GM19238 (cell line): Measurements from ENCODE around the gene MYO1G.
"Not testable (repeated sequence)": the region's sequence is repeated elsewhere in the genome, so short reads cannot be mapped to it uniquely, and the experiment has no call there.

Experiments
- DNase-seq: peaks from one replicate; pipeline ENCODE4 v3.0.0; 2011; ENCODE audit warnings: low spot score; ENCODE audit not compliant: insufficient read length

MYO1G gene

DNA sequence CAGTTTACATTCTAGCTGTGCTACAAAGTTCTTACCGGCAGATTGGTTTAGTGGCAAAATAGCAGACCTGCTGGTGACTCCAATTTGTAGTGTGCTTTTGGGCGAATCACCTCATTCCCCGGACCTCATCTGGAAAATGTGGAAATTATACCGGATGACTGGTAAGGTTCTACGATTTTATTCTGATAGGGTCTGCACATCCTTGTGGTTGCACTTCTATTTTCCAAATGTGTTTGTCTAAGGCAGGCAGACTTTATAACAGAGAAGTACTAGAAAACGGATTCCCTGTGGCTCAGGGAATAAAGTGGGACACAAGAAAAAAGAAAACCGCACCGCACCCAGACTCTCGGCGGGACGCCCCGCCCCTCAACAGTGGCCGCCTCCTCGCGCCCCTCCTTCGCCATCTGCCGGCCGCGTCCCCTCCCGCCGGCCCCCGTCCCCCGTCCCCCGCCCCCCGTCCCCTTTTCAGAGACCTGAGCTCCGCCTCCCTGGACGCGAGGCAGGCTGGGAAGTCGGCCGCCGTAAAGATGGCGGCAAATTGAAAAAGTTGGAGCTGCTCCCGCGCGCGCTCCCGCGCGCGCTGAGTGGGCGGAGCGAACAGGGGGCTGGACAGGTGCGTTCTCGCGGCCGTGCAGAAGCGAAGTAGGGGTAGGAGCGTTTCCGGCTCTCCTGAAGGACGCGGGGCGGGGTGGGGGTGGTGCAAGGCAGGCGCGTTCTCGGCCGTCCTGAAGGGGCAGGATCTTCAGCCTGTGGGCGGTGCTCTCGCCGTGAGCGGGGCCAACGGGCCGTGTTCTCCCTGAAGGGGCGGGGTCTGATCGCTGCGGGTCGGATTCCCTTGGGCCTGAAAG, 20.7 kb upstream of the MYO1G start:
- peak; percentile 77 for DNase-seq

DNA sequence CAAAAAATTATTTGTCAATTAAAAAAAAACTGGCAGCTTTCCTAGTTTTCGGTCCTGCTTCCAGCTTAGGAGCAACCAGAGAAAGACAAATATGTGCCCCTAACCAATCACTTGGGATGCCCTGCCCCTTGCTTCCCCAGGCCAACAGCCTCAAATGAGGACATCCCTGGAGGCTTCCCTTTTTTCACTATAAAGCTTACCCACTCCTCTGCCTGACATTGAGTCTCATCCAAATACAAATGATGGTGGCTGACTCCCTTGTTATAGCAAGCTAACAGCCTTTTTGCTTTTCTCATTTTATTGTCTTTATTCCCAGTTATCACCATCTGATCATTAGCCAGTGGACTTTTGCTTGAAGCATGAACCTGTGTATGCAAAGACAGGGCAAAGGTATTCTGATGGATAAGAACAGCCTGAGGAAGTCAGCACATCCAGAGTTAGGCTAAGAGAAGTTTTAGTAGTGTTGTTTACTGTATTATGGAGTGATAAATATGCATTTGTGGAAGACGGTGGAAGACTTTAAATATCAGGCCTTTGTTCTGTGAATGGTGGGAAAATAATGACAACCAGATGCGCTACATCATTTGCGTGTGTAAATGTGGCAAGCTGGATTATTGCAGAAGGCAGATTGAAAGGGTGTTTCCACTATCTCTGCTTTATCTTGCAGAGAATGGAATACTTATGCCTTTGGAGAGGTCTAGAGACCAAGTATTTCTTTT, 19.5 kb upstream of the MYO1G start:
- no peak for DNase-seq

DNA sequence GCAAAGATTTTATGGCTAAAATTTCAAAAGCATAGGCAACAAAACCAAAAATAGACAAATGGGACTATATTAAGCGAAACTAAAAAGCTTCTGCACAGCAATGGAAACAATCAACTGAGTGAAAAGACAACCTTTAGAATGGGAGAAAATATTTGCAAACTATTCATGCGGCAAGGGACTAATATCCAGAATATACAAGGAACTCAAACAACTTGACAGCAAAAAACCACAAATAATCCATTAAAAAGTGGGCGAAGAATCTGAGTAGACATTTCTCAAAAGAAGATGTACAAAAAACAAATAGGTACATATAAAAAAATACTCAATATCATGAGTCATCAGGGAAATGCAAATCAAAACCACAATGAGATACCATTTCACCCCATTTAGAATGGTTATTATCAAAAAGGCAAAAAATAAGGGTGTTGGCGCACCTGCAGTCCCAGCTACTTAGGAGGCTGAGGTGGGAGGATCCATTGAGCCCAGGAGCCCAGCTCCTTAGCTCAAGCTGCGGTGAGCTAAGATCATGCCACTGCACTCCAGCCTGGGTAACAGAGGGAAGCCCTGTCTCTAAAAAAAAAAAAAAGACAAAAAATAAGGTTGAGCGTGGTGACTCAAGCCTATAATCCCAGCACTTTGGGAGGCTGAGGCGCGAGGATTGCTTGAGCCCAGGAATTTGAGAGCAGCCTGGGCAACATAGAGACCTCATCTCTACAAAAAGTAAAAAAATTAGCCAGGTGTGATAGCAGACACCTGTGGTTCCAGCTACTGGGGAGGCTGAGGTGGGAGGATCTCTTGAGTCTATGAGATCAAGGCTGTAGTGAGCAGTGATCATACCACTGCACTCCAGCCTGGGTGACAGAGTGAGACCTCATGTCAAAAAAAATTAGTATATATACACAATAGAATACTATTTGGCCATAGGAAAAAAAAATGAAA, 17.0 kb upstream of the MYO1G start:
- no peak for DNase-seq

DNA sequence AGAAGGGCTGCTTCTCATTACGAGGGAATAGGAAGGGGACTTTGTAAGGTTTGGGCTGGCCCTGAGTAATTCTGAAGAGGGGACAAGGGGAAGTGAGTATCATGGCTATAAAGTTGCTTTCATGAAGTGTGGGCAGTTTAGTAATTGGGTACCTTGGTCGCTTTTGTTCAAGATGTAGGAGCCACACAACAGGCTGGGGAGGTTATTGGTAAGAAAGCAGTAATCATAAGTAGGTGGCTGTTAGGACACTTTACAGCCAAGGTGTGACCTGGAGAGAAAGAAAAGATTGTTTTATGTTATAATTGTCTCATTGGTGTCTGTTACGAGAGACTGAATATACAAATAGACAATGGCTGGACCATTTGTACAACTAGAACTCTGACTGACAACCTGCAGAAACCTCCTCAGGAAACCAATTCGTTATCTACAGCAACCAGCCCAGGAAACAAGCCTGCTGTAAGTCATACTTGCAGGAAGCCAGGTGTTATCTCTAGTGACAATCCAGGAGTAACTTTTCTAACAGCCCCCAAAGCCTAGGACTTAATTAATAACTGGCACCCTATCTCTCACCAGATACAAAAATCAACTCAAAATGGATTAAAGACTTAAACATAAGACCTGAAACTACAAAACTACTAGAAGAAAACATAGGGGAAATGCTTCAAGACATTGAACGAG, 16.2 kb upstream of the MYO1G start:
- DNase-seq = no peak

DNA sequence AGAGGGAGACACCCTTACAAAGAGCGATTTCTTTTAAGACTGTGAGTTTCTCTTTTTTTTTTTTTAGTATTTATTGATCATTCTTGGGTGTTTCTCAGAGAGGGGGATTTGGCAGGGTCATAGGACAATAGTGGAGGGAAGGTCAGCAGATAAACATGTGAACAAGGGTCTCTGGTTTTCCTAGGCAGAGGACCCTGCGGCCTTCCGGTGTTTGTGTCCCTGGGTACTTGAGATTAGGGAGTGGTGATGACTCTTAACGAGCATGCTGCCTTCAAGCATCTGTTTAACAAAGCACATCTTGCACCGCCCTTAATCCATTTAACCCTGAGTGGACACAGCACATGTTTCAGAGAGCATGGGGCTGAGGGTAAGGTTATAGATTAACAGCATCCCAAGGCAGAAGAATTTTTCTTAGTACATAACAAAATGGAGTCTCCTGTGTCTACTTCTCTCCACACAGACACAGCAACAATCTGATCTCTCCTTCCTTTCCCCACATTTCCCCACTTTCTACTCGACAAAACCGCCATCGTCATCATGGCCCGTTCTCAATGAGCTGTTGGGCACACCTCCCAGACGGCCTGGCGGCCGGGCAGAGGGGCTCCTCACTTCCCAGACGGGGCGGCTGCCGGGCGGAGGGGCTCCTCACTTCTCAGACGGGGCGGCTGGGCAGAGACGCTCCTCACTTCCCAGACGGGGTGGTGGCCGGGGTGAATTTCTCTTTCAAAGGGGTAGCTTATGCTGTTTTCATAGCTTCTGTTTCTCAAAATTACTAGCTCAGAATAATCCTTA, 13.4 kb upstream of the MYO1G start:
- DNase-seq = not testable (repeated sequence)

DNA sequence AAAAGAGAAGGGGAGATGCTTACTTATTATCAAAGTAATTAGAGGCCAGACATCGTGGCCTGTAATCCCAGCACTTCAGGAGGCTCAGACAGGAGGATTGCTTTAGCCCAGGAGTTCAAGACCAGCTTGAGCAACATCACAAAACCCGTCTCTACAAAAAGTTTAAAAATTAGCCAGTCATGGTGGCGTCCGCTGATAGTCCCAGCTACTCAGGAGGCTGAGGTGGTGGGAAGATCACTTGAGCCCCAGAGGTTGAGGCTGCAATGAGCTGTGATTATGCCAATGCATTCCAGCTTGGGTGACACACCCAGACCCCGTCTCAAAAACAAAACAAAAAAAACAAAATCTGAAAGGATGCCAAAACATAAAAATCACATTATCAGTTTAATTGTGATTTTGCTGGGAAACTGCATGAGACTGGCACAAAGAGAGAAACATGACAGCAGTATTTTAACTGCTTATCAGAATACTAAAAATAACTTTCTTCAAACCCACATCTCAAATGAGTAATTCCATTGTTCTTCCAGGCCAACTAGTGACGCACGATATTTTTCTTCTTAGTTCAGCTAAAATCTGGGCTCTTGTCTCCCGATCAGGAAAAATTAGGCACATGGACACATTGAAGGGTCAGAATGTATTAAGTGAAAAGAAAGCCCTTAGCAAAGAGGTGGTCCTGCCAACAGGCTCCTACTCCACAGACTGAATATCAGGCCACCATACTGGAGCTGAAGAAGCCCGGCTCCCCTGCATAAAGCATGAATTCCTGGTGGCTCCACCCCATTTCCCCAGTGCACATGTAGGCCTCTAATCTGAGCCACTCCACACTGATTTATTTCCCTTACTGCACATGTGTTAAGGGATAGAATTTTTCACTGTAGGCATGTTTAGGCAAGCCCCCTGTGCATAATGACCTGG, 11.6 kb upstream of the MYO1G start:
- DNase-seq = no peak

DNA sequence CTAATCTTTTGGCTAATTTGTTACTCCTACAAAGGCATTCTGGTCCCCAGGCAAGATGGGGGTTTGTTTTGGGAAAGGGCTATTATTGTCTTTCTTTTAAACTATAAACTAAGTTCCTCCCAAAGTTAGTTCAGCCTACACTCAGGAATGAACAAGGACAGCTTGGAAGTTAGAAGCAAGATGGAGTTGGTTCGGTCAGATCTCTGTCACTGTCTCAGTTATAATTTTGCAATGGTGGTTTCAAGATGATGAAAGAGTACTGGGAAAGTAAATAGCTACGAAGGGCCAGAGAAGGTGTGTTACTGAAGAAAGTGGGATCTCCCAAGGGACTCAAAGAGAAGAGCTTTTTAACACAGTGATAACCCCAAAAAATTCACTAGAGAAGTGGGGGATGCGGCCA, 10.3 kb upstream of the MYO1G start:
- no peak for DNase-seq

DNA sequence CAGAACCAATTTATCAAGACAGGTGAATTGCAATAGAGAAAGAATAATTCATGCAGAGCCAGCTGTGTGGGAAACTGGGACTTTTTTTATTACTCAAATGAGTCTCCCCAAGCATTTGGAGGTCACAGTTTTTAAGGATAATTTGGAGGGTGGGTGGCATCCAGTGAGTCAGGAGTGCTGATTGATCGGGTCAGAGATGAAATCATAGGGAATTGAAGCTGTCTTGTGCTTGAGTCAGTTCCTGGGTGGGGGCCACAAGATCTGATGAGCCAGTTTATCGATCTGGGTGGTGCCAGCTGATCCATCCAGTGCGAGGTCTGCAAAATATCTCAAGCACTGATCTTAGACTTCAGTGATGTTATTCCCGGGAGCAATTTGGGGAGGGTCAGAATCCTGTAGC, 9.9 kb upstream of the MYO1G start:
- DNase-seq = no peak

DNA sequence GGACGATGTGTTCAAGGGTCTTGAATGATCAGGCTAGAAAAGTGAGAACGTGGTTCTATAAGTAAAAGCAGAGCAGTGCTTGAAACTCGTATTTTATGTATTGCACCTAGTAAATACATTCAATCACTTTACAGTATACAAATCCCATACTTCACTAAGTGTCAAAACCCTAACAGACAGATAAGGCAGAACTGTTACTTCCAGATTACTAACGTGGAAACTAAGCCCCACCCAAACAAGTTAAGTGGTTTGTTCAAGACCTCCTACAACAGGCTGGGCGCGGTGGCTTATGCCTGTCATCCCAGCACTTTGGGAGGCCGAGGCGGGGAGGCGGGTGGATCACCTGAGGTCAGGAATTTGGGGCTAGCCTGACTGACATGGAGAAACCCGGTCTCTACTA, 9.2 kb upstream of the MYO1G start:
- DNase-seq = no peak

DNA sequence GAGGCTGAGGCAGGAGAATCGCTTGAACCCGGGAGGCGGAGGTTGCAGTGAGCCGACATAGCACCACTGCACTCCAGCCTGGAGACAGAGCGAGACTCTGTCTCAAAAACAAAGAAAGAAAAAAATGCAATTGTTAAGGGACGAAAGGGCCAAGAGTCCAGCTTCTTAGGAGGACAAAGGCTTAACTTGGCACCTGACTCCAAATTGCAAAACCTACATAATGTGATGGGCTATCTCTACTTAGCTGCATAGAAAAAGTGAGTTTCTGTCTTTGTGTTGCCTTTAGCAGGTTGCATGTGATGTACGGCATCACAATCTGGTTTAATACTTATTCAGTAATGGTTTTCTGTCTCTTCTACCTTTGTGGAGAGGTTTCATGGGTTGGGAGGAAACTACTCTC, 8.6 kb upstream of the MYO1G start:
- no peak for DNase-seq

DNA sequence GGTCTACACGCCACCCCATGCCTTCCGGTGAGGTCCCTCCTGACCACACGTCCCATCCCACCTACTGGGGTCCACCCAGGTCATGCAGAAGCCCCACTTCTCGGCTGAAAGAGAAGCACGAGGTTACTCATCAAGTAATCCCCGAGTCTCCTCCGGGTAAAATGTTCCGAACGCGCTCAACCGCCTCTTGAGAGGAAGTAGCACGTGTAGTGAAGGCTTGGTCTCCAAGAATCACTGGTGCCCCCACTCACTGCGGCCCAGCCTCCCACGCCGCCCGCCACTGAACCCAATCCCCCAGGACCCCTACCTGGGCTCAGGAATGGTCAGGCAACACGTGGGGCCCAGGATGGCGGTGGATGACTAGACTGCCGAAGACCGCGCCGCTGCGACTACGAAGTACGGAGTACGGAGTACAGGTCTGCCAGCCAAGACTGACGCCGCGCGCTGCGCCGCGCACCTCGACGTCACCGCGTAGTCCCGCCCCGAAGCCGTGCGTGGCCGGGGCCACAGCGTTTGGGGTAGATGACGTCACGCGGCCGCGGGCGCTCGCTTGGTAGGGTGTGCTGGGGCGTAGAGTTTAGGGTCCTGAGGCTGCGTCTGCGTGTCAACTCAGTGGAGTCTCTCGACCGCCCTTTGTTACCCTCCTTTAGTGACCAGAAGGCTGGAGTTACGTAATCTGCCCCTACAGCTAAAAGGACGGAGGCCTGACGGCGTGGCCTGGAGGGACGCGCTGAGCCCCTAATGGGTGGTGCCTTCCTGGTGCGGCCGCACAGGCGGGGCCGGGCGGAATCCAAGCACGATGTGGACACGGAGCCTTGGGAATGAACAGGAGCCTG, 7.6 kb upstream of the MYO1G start:
- DNase-seq = peak; percentile 76

DNA sequence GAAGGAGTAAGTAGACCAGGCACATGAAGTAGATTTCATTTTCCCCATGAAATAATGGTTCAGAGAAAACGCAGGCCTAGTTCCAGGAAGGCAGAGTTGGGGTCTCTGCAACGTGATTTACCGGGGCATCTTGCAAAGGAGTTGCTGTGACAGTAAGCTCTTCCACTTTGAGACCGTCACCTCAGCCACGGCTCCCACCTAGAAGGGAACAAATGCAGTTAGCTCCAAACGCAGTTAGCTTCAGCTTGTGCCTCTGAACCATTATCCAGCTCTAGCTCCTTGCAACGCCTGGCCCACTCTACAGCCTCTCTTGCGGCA, 7.0 kb upstream of the MYO1G start:
- DNase-seq = no peak

DNA sequence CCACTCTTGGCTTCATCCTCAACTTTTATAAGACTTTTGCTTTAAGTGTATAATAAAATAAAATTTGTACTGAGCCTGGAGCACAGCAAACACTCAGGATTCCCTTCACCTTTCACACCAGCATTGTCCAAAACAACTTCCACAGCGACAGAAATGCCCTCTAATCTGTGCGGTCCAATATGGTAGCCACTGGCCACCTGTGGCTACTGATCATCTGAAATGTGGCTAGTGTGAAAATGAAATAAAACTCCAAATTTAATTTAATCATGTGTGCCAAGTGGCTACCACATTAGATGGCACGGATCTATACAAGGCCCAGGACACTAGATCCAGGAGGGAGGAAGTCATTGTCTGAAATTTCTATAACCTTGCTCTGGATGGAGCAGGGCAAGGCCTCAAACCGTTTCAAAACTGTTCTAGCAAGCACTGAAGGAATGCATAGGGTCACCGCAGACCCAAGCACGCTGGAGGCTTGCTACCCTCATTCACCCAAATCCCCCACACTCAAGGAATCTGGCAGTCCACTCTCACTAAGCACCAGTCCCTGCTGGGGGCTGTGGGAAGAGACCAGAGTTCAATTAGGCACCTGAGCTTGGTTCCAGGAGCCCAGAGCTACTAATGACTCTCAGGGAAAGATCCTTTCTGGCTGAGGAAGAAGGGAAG, 6.3 kb upstream of the MYO1G start:
- no peak for DNase-seq

DNA sequence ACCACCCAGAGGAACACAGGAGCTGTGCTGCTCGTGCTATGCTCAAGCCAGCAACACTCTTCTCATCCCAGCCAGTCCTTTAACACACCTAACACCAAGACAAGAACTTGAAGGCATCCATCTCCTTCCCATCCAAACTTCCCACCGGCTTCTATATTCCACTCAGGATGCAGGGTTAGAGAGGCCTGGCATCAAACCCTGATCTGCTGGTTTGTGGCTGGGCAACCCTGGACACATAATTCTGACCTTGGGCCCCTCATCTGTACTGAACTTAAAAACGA, 5.6 kb upstream of the MYO1G start:
- no peak for DNase-seq

DNA sequence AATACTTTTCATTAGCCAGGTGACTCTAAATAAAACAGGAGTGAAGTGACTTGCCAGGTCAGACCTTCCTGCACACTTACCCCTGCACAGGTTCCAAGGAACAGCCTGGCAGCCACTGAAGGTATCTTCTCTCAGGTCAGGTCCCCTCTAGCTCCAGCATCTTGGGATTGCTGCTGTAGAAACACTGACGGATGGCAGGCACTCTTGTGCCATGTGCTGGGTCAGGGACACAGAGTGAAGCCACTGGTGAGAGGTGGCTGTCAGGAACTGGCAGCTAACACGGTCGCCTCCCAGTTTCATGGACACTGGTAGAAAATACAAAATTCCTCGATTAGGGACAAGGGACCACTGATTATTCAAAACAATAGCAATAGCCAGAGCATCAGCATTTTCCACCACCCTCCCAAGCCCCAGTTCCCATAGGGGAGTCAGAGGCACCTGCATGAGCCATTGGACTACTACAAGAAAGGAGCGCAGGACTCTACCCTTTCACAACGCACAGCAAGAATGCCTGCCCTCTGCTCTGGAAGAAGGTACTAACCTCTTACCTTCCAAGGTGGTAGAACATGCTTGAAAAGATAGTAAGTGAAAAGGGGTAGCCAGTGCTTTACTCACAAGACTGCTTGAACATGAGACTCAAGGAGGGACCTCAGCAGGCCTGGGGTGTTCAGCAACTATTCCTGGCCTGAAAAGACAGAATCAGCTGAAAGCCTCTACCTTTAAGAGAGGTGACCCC, 5.1 kb upstream of the MYO1G start:
- no peak for DNase-seq

DNA sequence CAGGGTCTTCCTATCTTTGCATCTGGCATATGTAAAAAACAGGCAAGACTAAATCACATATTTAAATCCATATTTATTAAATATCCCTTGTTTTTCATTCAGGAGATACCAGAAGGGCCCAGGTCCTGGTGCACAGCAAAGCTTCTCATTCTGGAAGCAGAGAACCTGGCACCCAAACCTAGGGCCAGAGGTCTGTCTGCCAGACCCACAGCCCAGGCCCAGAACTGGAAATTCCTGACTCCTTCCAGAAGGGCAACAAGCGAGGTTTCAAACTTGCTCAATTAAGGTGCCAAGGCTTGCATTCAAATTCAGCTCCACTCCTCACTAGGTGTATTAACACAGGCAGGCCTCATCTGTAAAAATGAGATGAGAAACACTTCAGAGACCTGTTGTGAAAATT, 4.2 kb upstream of the MYO1G start:
- DNase-seq = no peak

DNA sequence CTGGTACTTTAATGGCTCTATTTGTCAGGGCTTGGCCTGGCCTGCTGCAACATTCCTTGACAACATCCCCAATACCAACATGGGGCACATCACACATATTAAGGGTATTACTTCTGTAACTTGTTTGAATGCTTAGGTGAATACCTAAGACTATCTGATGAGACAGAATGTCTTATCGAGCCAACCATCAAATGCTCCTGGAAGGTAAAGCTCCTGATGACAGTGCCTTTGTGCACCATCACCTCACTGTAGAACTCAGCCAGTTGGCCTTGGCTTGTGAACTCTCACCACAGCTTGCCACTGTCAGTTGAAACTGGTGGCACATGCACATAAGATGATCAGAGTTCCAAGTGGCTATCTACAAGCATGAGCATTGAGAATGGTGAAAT, 3.7 kb upstream of the MYO1G start:
- no peak for DNase-seq
